Activated CD8-positive, alpha-beta T cell treated with anti-CD3 and anti-CD28 coated beads for 36 hours (primary cell): ENCODE data around the gene RAPGEF2. TPM values are rescaled to one million over a fixed set of nuclear protein-coding genes. Genes with fewer than 3 reads are reported as not detected.

Experiments used
- ATAC-seq: fragments of 200-7000 bp; cut with Tn5 transposase; one replicate; pipeline ENCODE4 v1.10.0; 2021; ENCODE audit warnings: mild to moderate bottlenecking, moderate library complexity
- CTCF ChIA-PET: fragments of 350-600 bp; sonication (Branson Sonifier 250); formaldehyde crosslinking; loops from one replicate; lab custom pipeline; 2021; ENCODE audit warnings: antibody characterized with exemption; lab: Charles Lee
- POLR2A ChIA-PET: fragments of 350-600 bp; sonication (Branson Sonifier 250); formaldehyde crosslinking; loops from one replicate; lab custom pipeline; 2021; ENCODE audit warnings: antibody characterized with exemption; lab: Charles Lee
- DNase-seq: peaks from one replicate; pipeline ENCODE4 v3.0.0-alpha.2; 2020
- H3K27ac Mint-ChIP-seq: one replicate; pipeline ENCODE4 v1.8.0; 2021; ENCODE audit warnings: mild to moderate bottlenecking, mixed read lengths
- H3K27me3 Mint-ChIP-seq: one replicate; pipeline ENCODE4 v1.8.0; 2021; ENCODE audit warnings: mixed read lengths
- H3K36me3 Mint-ChIP-seq: one replicate; pipeline ENCODE4 v1.8.0; 2021; ENCODE audit warnings: low read depth, mixed read lengths
- H3K4me1 Mint-ChIP-seq: one replicate; pipeline ENCODE4 v1.8.0; 2021; ENCODE audit warnings: low read depth, mixed read lengths
- H3K4me3 Mint-ChIP-seq: one replicate; pipeline ENCODE4 v1.8.0; 2021; ENCODE audit warnings: mild to moderate bottlenecking, moderate library complexity, mixed read lengths
- H3K9me3 Mint-ChIP-seq: one replicate; pipeline ENCODE4 v1.8.0; 2021; ENCODE audit warnings: mixed read lengths
- CTCF ChIP-seq: fragments of 200-600 bp; IDR thresholded peaks from one replicate; pipeline ENCODE4 v1.8.0; 2022; ENCODE audit warnings: antibody characterized with exemption, mild to moderate bottlenecking
- intact Hi-C: fragments of 100-400 bp; cut with micrococcal nuclease; formaldehyde crosslinking; loops from one replicate; pipeline ENCODE4 v1.10.0; 2022
- total RNA-seq, 2 experiments: library from RNA; stranded (reverse); gene quantifications; one replicate each; pipeline ENCODE4 v1.2.3, GENCODE V29; 2021

RAPGEF2 gene
- total RNA-seq, 2 experiments from 2014 or later = 13.7 to 14.8 TPM

DNA sequence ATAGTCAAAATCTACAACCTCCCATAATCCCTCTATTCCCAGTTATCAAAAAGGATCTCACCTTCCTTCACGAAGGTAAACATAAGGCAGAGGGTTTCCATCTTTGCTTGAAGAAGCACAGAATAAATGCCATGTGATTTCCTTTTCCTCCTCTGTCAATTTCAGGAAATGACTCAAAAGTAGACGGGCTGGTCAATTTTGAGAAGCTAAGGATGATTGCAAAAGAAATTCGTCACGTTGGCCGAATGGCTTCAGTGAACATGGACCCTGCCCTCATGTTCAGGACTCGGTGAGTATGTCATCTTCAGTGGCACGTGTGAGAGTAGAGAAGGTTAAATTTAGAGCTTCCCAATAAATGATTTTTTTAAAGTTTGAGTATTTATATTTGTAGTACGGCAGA, 240.2 kb downstream of the RAPGEF2 start:
- intact Hi-C loops = no loop called here
- no peaks in the 10 kb centered on the region for H3K27me3 Mint-ChIP-seq
- no peak for ATAC-seq
- no peaks in the 10 kb centered on the region for H3K4me1 Mint-ChIP-seq
- H3K27ac Mint-ChIP-seq = no peak overlapping the region
- peaks cover 46% of the 10 kb centered on the region for H3K36me3 Mint-ChIP-seq
- CTCF ChIA-PET = no interaction called here
- DNase-seq = no peak
- H3K4me3 Mint-ChIP-seq = no peak overlapping the region
- H3K9me3 Mint-ChIP-seq = no peaks in the 10 kb centered on the region
- POLR2A ChIA-PET = interaction anchor here (0.6 kb wide), 2 partner anchors 105 to 1569 kb away, joined by 3 to 4 read pairs; no protein-coding TSS in a partner anchor
- TF ChIP-seq CTCF = no peak

DNA sequence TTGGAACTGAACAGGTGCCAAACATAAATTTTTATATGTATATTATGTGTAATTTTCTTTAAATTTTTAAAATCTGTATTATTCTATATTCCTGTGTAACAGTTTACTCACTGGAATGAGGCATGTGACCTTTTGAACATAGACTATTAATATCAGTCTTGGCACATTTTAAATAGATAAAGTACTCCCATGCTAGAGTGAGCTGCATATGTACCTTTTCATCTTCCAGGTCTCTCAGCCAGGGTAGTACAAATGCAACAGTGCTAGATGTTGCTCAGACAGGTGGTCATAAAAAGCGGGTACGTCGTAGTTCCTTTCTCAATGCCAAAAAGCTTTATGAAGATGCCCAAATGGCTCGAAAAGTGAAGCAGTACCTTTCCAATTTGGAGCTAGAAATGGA, 242.0 kb downstream of the RAPGEF2 start:
- TF ChIP-seq CTCF = no peak
- H3K4me3 Mint-ChIP-seq = no peak overlapping the region
- intact Hi-C loops = no loop called here
- H3K4me1 Mint-ChIP-seq = no peaks in the 10 kb centered on the region
- ChIA-PET POLR2A (no interaction called here), CTCF (no interaction called here)
- no peak for ATAC-seq
- no peak overlapping the region for H3K27ac Mint-ChIP-seq
- no peaks in the 10 kb centered on the region for H3K27me3 Mint-ChIP-seq
- H3K36me3 Mint-ChIP-seq = peaks cover 39% of the 10 kb centered on the region
- no peaks in the 10 kb centered on the region for H3K9me3 Mint-ChIP-seq
- DNase-seq = no peak

DNA sequence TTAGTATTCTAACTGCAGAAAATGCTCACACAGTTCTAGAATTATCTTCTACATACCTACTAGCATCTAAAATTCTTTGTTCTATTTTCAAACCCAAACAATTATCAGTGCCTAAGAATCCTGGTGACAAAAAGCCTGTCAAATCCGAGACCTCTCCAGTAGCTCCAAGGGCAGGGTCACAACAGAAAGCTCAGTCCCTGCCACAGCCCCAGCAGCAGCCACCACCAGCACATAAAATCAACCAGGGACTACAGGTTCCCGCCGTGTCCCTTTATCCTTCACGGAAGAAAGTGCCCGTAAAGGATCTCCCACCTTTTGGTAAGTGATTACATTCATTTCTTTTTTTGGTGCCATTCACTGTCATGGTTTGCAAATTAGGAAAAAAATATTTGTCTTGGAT, 243.8 kb downstream of the RAPGEF2 start:
- no peak overlapping the region for H3K27ac Mint-ChIP-seq
- intact Hi-C loops = no loop called here

DNA sequence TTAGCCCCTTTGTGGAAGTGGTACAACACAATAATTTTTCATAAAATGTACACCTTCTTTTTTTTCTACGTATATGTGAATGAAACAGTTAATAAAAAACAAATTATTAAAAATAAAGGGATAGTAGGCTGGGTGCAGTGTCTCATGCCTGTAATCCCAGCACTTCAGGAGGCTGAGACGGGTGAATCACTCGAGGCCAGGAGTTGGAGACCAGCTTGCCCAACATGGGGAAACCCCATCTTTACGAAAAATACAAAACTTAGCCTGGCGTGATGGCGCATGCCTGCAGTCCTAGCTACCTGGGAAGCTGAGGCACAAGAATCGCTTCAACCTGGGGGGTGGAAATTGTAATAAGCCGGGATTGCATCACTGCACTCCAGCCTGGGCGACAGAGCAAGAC, 244.9 kb downstream of the RAPGEF2 start:
- ATAC-seq = no peak
- Mint-ChIP-seq H3K27me3 (no peaks in the 10 kb centered on the region), H3K27ac (no peak overlapping the region), H3K4me1 (no peaks in the 10 kb centered on the region), H3K9me3 (no peaks in the 10 kb centered on the region), H3K4me3 (no peak overlapping the region), H3K36me3 (peaks cover 35% of the 10 kb centered on the region)
- intact Hi-C loops = no loop called here
- CTCF ChIA-PET = no interaction called here
- TF ChIP-seq CTCF = no peak
- no peak for DNase-seq
- POLR2A ChIA-PET = no interaction called here

More for the DNA sequence above, 243.8 kb downstream of the RAPGEF2 start:
- H3K4me1 Mint-ChIP-seq = no peaks in the 10 kb centered on the region
- peaks cover 41% of the 10 kb centered on the region for H3K36me3 Mint-ChIP-seq
- no peak for DNase-seq
- TF ChIP-seq CTCF = no peak
- no peaks in the 10 kb centered on the region for H3K27me3 Mint-ChIP-seq
- H3K4me3 Mint-ChIP-seq = no peak overlapping the region
- no peak for ATAC-seq
- ChIA-PET CTCF (no interaction called here), POLR2A (no interaction called here)
- no peaks in the 10 kb centered on the region for H3K9me3 Mint-ChIP-seq

DNA sequence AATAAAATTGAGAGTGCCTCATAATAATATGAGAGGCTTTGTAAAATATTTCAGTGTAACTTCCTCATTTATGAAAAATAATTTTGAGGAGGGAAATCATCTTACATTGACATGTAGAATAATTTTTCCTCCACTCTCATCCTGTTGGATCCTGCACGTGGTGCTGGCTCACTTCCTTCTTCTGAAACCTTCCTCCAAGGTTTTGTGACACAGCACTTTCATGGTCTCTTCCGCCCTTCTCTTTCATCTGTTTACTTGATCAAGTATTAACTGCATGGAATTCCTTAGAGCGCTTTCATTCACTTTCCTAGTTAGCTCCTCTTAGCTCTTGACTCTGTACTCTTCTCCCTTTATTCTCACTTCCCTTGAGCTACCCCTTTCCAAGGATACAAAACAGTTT, 246.5 kb downstream of the RAPGEF2 start:
- Mint-ChIP-seq H3K4me1 (no peaks in the 10 kb centered on the region), H3K4me3 (no peak overlapping the region), H3K9me3 (no peaks in the 10 kb centered on the region), H3K27me3 (no peaks in the 10 kb centered on the region), H3K27ac (no peak overlapping the region), H3K36me3 (peaks cover 38% of the 10 kb centered on the region)
- ATAC-seq = no peak
- DNase-seq = no peak
- ChIA-PET CTCF (no interaction called here), POLR2A (no interaction called here)
- intact Hi-C loops = no loop called here
- TF ChIP-seq CTCF = no peak
